Prostate gland (tissue), 2 donors: ENCODE data around the gene TBC1D22B.

Source experiments
- CTCF ChIP-seq, 4 experiments: fragments of 200-600 bp in 2 of 4; fragments of 450-650 bp in 2 of 4; sonication (generic) in 2 of 4; IDR thresholded peaks; 1 replicate in 3 of 4; 2 replicates in 1 of 4; pipeline ENCODE4 v1.5.1; 2016 to 2019; ENCODE audit warnings: antibody characterized with exemption in 4 of 4, mild to moderate bottlenecking in 2 of 4, moderate library complexity in 2 of 4
- POLR2A ChIP-seq: fragments of 450-650 bp; IDR thresholded peaks from one replicate; pipeline ENCODE4 v1.6.1; 2016; ENCODE audit warnings: antibody characterized with exemption, mild to moderate bottlenecking
- POLR2AphosphoS5 ChIP-seq: sonication (generic); formaldehyde crosslinking; IDR thresholded peaks from one replicate; pipeline ENCODE4 v1.6.1; 2017; ENCODE audit warnings: antibody characterized with exemption

- TF ChIP-seq CTCF (IDR thresholded peaks at IDR 0.05) (no peak), POLR2A (no peak), POLR2AphosphoS5 (no peak)
These were observed 28.3 kb downstream of the TBC1D22B start for GRCh38 chr6:37285861-37286311.
